ENCODE results near the gene HK2.
A peak's percentile ranks its signal among the peaks of the same experiment; 100 is the strongest.

HK2 gene

GRCh38 chr2:74908748-74909444 is 75.0 kb downstream of the HK2 start:
- Histone ChIP-seq H3K4me3 (ENCODE audit: insufficient read depth, low read depth, low read length, poor library complexity, severe bottlenecking) (no peak overlapping the region), H3K36me3 (ENCODE audit: control insufficient read depth, insufficient read depth, low read length) (no peaks in the 10 kb centered on the region), H3K27ac (ENCODE audit: insufficient read depth, low read length, poor library complexity, severe bottlenecking) (no peak overlapping the region), H3K9me3 (ENCODE audit: control insufficient read depth, low read length) (no peaks in the 10 kb centered on the region), H3K27me3 (replicated peaks; ENCODE audit: control insufficient read depth, insufficient read depth, low read length, poor library complexity, severe bottlenecking) (peaks cover 3% of the 10 kb centered on the region), H3K4me1 (ENCODE audit: control insufficient read depth, insufficient read depth, low read length, poor library complexity, severe bottlenecking) (peaks cover 4% of the 10 kb centered on the region)
- DNase-seq: no peak

GRCh38 chr2:74910245-74910644 is 76.3 kb downstream of the HK2 start:
- no peak for DNase-seq
- H3K4me1 ChIP-seq (ENCODE audit: control insufficient read depth, insufficient read depth, low read length, poor library complexity, severe bottlenecking): peaks cover 4% of the 10 kb centered on the region
- H3K9me3 ChIP-seq (ENCODE audit: control insufficient read depth, low read length): no peaks in the 10 kb centered on the region
- no peaks in the 10 kb centered on the region for H3K36me3 ChIP-seq (ENCODE audit: control insufficient read depth, insufficient read depth, low read length)
- no peak overlapping the region for H3K27ac ChIP-seq (ENCODE audit: insufficient read depth, low read length, poor library complexity, severe bottlenecking)
- peaks cover 3% of the 10 kb centered on the region for H3K27me3 ChIP-seq (replicated peaks; ENCODE audit: control insufficient read depth, insufficient read depth, low read length, poor library complexity, severe bottlenecking)
- H3K4me3 ChIP-seq (ENCODE audit: insufficient read depth, low read depth, low read length, poor library complexity, severe bottlenecking): no peak overlapping the region

GRCh38 chr2:74911061-74911460 is 77.1 kb downstream of the HK2 start:
- H3K27me3 ChIP-seq (replicated peaks; ENCODE audit: control insufficient read depth, insufficient read depth, low read length, poor library complexity, severe bottlenecking): peaks cover 3% of the 10 kb centered on the region
- H3K36me3 ChIP-seq (ENCODE audit: control insufficient read depth, insufficient read depth, low read length): no peaks in the 10 kb centered on the region
- no peak overlapping the region for H3K27ac ChIP-seq (ENCODE audit: insufficient read depth, low read length, poor library complexity, severe bottlenecking)
- no peaks in the 10 kb centered on the region for H3K9me3 ChIP-seq (ENCODE audit: control insufficient read depth, low read length)
- DNase-seq: no peak
- H3K4me3 ChIP-seq (ENCODE audit: insufficient read depth, low read depth, low read length, poor library complexity, severe bottlenecking): no peak overlapping the region
- H3K4me1 ChIP-seq (ENCODE audit: control insufficient read depth, insufficient read depth, low read length, poor library complexity, severe bottlenecking): peaks cover 4% of the 10 kb centered on the region

DNA sequence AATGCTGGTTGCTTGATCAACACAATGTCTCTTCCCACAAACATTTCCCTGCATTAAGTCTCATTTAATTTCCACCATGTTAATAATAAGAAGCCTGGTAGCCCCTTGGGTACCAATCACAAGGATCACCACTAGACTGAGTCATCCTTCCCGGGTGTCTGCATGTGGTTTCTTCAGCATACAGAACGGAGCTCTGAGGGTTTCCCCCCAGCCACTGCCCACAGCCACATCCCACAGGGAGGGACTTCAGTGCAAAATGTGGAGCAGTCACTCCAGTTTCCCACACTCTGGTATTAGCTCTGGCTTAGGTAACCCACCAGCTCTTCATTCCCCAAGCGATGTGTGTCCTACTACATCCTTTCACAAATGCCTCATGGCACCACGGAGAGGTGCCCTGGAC is 81.8 kb downstream of the HK2 start:
- Histone ChIP-seq H3K4me1 (ENCODE audit: control insufficient read depth, insufficient read depth, low read length, poor library complexity, severe bottlenecking) (no peaks in the 10 kb centered on the region), H3K36me3 (ENCODE audit: control insufficient read depth, insufficient read depth, low read length) (no peaks in the 10 kb centered on the region), H3K27ac (ENCODE audit: insufficient read depth, low read length, poor library complexity, severe bottlenecking) (no peak overlapping the region), H3K4me3 (ENCODE audit: insufficient read depth, low read depth, low read length, poor library complexity, severe bottlenecking) (no peak overlapping the region), H3K27me3 (replicated peaks; ENCODE audit: control insufficient read depth, insufficient read depth, low read length, poor library complexity, severe bottlenecking) (no peaks in the 10 kb centered on the region), H3K9me3 (ENCODE audit: control insufficient read depth, low read length) (no peaks in the 10 kb centered on the region)
- DNase-seq: peak in 1 of 3 donors; percentile 7

GRCh38 chr2:74916394-74916793 is 82.5 kb downstream of the HK2 start:
- Histone ChIP-seq H3K27ac (ENCODE audit: insufficient read depth, low read length, poor library complexity, severe bottlenecking) (no peak overlapping the region), H3K36me3 (ENCODE audit: control insufficient read depth, insufficient read depth, low read length) (no peaks in the 10 kb centered on the region), H3K27me3 (replicated peaks; ENCODE audit: control insufficient read depth, insufficient read depth, low read length, poor library complexity, severe bottlenecking) (no peaks in the 10 kb centered on the region), H3K9me3 (ENCODE audit: control insufficient read depth, low read length) (no peaks in the 10 kb centered on the region), H3K4me1 (ENCODE audit: control insufficient read depth, insufficient read depth, low read length, poor library complexity, severe bottlenecking) (no peaks in the 10 kb centered on the region), H3K4me3 (ENCODE audit: insufficient read depth, low read depth, low read length, poor library complexity, severe bottlenecking) (no peak overlapping the region)
- DNase-seq: no peak

- Histone ChIP-seq H3K4me3 (ENCODE audit: insufficient read depth, low read depth, low read length, poor library complexity, severe bottlenecking) (no peak overlapping the region), H3K9me3 (ENCODE audit: control insufficient read depth, low read length) (no peaks in the 10 kb centered on the region), H3K36me3 (ENCODE audit: control insufficient read depth, insufficient read depth, low read length) (no peaks in the 10 kb centered on the region), H3K27ac (ENCODE audit: insufficient read depth, low read length, poor library complexity, severe bottlenecking) (no peak overlapping the region), H3K4me1 (ENCODE audit: control insufficient read depth, insufficient read depth, low read length, poor library complexity, severe bottlenecking) (no peaks in the 10 kb centered on the region), H3K27me3 (replicated peaks; ENCODE audit: control insufficient read depth, insufficient read depth, low read length, poor library complexity, severe bottlenecking) (no peaks in the 10 kb centered on the region)
- no peak for DNase-seq
Observed at GRCh38 chr2:74917702-74918619, 84.0 kb downstream of the HK2 start.

DNA sequence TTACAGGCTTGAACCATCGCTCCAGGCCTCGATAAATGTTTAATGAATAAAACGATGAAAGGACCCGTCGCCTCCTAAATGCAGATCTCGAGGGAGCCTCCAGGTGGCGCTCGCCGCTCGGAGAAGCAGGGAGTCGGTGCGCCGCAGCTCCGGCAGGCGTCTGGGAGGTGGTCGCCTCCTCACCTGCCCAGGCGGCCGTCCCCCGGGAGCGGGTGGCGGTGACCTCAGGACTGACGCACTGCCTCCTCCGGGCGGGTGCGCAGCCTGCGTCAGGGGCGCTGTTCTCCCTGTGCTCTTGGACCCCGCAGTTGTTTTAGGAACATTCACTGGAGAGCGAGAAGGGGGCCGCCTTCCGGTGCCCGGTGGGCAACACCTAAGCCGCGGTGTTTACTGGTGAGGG is 85.9 kb downstream of the HK2 start:
- peak; percentile 28 to 51 (median 34) for DNase-seq
- H3K36me3 ChIP-seq (ENCODE audit: control insufficient read depth, insufficient read depth, low read length): no peaks in the 10 kb centered on the region
- no peaks in the 10 kb centered on the region for H3K4me1 ChIP-seq (ENCODE audit: control insufficient read depth, insufficient read depth, low read length, poor library complexity, severe bottlenecking)
- H3K27me3 ChIP-seq (replicated peaks; ENCODE audit: control insufficient read depth, insufficient read depth, low read length, poor library complexity, severe bottlenecking): no peaks in the 10 kb centered on the region
- H3K9me3 ChIP-seq (ENCODE audit: control insufficient read depth, low read length): no peaks in the 10 kb centered on the region
- no peak overlapping the region for H3K4me3 ChIP-seq (ENCODE audit: insufficient read depth, low read depth, low read length, poor library complexity, severe bottlenecking)
- no peak overlapping the region for H3K27ac ChIP-seq (ENCODE audit: insufficient read depth, low read length, poor library complexity, severe bottlenecking)

GRCh38 chr2:74921236-74921736 is 87.4 kb downstream of the HK2 start:
- no peak for DNase-seq
- no peaks in the 10 kb centered on the region for H3K27me3 ChIP-seq (replicated peaks; ENCODE audit: control insufficient read depth, insufficient read depth, low read length, poor library complexity, severe bottlenecking)
- H3K9me3 ChIP-seq (ENCODE audit: control insufficient read depth, low read length): no peaks in the 10 kb centered on the region
- H3K4me3 ChIP-seq (ENCODE audit: insufficient read depth, low read depth, low read length, poor library complexity, severe bottlenecking): no peak overlapping the region
- H3K27ac ChIP-seq (ENCODE audit: insufficient read depth, low read length, poor library complexity, severe bottlenecking): no peak overlapping the region
- H3K36me3 ChIP-seq (ENCODE audit: control insufficient read depth, insufficient read depth, low read length): no peaks in the 10 kb centered on the region
- H3K4me1 ChIP-seq (ENCODE audit: control insufficient read depth, insufficient read depth, low read length, poor library complexity, severe bottlenecking): no peaks in the 10 kb centered on the region

DNA sequence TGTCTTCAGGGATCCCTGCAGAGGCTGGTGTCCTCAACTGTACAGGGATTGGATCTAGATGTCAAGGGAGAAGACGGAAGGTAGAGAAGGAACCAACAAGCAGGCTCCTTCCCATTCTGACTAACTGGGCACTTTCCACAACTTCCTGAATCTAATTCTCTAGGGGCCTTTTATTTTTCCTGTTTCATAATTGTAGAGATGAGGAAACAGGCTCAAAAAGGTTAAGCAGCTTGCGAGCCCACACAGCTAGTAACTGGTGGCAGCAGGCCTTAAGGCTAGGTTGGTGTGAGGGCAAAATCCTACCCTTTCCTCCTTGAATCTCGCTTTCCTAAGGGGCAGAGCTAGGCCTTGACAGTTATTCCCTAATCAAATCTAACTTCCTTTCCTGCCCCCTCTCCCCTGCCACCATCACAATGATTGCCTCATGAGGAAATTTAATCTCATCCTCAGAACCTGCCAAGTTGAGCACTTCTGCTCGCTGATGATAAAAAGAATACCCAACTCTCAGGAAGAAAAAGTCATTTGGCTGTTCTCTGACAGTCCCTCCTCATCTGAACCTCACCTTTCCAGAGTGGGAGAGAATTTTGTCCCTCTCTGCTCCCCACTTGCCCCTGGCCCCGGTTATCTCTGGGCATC is 88.8 kb downstream of the HK2 start:
- H3K36me3 ChIP-seq (ENCODE audit: control insufficient read depth, insufficient read depth, low read length): no peaks in the 10 kb centered on the region
- no peak overlapping the region for H3K27ac ChIP-seq (ENCODE audit: insufficient read depth, low read length, poor library complexity, severe bottlenecking)
- H3K9me3 ChIP-seq (ENCODE audit: control insufficient read depth, low read length): no peaks in the 10 kb centered on the region
- H3K27me3 ChIP-seq (replicated peaks; ENCODE audit: control insufficient read depth, insufficient read depth, low read length, poor library complexity, severe bottlenecking): no peaks in the 10 kb centered on the region
- no peak overlapping the region for H3K4me3 ChIP-seq (ENCODE audit: insufficient read depth, low read depth, low read length, poor library complexity, severe bottlenecking)
- no peak for DNase-seq
- H3K4me1 ChIP-seq (ENCODE audit: control insufficient read depth, insufficient read depth, low read length, poor library complexity, severe bottlenecking): no peaks in the 10 kb centered on the region

Measured in effector memory CD4-positive, alpha-beta T cell (primary cell).